HG03342 (cell line): Measurements from ENCODE around the gene ARF1.
A peak's percentile ranks its signal among the peaks of the same experiment; 100 is the strongest.

ENCODE experiments used
- ATAC-seq: cut with Tn5 transposase; IDR thresholded peaks from one replicate; pipeline ENCODE4 v1.9.1; 2021; ENCODE audit warnings: mild to moderate bottlenecking, moderate library complexity; ENCODE audit not compliant: unreplicated experiment

ARF1 gene

DNA sequence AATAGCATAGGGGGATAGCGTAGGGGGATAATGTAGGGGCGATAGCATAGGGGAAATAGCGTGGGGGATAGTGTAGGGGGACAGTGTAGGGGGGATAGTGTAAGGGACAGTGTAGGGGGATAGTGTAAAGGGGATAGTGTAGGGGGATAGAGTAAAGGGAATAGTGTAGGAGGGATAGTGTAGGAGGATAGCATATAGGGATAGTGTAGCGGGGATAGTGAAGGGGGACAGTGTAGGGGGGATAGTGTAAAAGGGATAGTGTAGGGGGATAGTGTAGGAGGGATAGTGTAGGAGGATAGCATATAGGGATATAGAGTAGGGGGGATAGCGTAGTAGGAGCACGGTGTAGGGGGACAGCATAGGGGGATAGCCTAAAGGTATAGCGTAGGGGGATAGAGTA lies 14.1 kb upstream of the ARF1 start:
- no peak for ATAC-seq

DNA sequence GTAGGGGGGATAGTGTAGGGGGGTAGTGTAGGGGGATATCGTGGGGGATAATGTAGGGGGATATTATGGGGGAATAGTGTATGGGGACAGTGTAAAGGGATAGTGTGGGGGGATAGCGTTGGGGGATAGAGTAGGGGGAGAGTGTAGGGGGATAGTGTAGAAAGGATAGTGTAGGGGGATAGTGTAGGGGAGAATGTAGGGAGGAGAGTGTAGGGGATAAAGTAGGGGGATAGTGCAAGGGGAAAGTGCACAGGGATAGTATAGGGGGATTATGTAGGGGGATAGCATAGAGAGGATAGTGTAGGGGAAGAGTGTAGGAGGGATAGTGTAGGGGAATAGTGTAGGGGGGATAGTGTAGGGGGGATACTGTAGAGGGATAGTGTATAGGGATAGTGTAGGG lies 12.3 kb upstream of the ARF1 start:
- ATAC-seq = no peak

DNA sequence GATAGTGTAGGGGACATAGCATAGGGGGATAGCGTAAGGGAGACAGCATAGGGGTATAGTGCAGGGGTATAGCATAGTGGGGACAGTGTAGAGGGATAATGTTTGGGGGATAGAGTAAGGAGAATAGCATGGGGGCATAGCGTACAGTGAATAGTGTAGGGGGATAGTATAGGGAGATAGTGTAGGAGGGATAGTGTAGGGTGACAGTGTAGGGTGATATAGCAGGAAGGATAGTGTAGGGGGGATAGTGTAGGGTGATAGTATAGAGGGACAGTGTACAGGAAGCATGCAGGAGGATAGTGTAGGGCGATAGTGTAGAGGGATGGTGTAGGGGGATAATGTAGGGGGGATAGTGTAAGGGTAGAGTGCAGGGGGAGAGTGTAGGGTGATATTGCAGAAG lies 11.7 kb upstream of the ARF1 start:
- no peak for ATAC-seq

DNA sequence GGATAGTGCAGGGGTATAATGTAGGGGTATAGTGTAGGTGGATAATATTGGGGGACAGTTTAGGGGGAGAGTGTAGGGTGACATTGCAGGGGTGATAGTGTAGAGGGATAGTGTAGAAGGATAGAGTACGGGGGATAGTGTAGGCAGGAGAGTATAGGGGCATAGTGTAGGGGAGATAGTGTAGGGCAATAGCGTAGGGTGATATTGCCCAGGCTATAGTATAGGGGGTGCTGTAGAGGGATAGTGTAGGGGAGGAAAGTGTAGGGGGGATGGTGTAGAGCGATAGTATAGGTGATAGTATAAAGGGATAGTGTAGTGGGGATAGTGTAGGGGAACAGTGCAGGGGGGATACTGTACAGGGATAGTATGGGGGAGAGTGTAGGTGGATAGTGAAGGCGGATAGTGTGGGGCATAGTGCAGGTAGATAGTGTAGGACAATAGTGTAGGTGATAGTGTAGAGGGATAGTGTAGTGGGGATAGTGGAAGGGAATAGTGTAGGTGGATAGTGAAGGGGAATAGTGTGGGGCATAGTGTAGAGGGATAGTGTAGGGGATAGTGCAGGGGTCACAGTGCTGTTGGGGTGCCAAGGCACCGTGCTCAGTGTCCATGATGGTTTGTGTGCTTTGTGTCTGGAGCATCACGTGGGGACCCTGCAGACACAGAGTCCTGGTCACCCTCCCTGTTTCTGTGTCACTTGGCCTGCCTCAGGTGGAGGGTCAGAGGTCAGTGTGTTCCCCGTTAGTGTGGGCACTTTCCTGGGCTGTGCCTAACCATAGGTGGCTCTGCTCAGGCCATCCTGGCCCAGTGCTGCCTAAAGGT lies 10.5 kb upstream of the ARF1 start:
- ATAC-seq = no peak

DNA sequence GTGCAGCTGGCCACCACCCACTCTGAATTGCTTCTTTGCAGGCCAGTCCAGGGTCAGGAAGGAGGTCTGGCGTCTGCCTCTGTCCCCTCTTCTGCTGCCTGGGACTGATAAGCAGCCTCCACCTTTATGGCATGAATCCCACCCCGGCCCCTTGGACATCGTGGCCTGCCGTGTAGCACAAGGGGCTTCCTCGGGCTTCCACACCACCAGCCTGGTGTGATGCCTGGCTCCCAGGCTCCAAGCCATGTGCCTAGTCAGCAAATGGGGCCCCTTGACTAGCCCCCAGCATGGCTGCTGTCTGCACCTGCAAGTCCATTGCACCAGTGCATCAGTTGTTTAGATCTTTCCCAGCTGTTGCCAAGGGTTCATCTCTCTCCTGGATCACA lies 9.9 kb upstream of the ARF1 start:
- ATAC-seq = no peak

DNA sequence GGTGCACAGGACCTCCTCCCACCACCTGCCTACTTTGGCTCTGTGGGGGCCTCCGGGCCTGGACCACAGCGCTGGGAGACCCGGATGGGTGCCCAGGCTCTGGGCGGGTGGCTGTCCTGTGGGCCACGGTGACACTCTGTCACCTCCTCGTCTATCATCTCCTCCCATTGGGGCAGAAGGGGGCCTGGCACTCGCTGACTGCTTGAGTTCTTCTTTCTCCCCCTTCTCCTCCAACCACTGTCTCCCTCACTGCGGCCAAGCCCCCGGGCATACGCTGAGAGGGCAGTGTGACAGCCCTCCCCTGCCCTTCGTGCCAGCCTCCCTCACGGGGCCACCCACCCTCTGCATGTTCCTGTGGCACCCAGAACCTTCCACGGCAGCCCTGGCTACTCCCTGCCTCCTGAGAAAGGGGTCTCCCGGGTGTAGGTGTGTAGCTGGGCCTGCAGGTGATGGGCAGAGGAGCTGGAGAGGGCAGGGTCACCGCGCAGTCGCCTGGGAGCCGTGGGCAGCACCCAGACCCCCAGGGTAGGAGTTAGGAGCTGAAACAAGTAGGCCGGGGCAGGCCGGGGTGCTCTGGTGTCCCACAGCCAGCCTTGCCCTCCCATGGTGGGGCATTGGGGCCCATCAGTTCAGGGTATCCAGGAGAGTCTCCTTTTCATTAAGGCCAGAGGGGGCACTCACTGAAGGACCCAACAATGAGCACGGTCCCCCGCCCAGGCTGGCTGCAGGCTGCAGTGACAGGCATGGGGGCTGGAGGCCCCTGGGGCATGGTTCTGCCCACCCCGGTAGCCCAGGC lies 9.2 kb upstream of the ARF1 start:
- no peak for ATAC-seq

DNA sequence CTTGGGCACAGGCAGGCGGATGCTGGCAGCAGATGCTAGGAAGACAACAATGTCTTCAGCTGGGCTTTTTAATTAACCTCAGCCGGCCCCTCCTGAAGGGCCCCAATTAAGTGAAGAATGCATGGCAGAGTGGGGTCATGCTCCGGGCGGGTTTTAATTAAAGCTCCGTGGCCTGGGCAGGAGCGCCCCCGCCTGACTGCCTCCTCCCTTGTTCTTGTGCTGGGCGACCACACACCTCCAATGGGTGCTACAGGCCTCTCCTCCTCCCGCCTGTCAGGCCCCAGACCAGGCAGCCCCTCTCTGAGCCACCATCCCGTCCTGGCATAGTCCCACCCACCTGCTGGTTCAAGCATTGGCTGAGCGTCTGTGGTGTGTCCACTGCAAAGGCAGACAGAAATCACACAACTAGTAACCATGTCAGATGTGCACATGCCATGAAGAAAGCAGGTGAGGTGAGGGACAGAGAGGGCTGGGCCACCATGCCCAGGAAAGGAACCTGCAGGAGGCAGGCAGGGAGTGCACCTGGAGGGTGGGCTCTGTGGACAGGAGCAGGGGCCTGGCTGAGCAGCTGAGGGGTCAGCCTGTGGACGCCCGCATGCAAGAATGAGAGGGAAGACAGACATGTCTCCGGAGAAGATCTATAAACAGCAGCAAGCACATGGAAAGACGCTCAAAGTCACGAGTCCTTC lies 8.5 kb upstream of the ARF1 start:
- ATAC-seq = no peak

DNA sequence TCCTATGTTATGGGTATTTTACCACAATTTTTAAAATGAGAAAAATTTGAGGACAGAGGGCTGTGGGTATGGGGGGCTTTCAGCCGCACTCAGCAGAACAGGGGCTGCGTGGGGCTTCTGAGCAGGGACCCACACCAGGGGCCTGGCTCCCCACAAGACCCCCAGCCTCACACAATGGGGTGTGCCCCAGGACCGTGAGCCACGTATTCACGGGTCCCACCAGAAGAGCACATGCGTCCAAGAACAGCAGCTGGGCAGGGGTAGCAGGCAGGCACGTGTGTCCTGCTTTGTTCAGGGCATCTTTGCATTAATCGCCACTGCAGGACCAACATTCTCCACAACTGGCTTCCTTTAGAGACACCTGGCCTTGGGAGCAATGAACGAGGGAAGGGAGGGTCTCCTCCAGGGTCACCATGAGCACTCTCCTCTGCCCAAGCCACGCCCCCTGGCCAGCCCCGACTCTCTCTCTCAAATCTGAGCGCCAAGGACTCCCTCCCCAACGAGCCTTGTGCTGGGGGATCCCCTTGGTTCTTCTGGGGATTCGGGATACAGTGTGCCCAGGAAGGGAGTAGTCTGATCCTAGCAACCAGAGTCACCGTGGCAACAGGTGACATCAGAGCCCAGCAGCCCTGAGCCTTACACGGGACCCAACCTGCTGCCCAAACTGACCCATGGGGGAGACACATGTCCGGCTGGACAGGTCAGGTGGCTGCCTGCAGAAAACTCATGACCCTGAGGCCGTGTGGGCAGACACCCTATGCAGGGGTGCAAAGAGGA lies 7.4 kb upstream of the ARF1 start:
- no peak for ATAC-seq

DNA sequence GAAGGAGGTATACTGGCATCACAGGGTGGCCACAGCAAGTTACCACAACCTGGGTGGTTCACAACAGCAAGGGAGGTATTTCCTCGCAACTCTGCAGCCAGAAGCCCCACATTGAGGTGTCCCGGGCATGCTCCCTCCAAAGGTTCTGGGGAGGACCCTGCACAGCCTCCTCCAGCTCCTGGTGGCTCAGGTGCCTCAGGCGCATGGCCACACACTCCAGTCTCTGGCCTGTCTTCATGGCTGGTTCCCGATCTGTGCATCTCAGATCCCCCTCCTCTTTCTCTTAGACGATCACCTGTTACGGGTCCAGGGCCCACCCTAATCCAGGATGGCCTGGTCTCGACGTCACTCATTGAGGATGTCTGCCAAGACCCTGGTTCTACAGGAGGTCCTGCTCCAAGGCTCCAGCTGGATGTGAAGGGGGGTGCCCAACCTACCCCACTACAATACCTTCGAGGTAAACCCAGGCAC lies 6.7 kb upstream of the ARF1 start:
- ATAC-seq = no peak

DNA sequence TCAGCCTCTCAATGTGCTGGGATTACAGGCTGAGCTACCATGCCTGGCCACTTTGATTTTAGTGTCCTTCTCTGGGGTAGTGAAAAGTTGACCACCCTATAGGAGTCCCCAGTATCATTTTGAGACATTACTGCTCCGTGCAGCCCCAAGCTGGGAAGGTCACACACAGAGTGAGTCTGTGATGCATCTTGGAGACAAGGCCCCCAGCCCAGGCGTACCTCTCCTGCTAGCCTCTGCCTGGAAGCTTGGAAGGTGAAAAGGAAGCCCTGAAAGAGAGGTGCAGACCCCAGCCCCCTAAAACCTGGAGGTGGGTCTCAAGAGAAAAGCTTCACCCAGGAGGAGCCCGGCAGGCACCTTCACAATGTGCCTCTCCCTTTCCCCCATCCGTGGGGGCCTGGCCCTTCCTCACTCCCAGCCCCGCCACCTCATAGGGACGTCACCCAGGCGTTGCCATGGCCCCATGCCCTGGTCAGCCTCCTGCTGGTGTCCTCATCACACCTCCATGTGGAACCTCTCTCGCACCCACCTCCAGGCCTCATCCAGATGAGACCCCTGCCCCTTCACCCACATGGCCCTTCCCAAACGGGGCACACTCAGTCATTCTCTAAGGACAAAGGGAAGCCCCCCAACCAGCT lies 5.6 kb upstream of the ARF1 start:
- ATAC-seq = no peak

DNA sequence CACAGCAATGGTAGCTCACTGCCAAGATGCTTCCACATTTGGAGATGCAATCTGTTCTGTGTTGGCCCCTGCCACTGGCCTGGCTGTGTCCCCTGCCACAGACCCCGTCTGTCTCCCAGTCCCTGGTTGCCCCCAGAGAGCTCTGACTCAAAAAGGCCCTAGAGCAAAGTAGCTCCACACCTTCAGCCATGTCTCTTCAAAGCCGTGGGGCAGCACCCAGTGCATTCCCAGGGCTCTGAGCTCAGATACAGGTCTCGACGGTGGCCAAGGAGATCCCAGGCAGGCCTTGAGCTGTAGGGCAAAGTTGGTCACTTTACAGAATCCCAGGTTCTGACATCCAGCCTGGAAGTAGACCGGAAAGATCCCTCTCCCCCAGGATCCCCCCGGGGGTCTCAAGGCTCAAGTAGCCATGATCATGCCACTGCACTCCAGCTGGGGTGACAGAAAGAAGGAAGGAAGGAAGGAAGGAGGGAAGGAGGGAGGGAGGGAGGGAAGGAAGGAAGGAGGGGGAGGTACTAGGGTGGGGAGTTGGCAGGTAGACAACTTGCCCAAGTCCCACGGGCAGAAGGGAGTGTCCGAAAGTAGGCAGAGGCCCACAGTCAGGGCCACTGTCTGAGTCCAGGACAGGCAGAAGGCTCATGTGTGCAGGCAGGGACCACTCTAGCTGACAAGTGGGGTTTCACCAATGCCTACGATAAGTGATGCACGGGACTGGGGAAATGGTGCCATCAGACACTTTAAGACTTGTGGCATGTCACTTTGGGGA lies 4.8 kb upstream of the ARF1 start:
- ATAC-seq = no peak

DNA sequence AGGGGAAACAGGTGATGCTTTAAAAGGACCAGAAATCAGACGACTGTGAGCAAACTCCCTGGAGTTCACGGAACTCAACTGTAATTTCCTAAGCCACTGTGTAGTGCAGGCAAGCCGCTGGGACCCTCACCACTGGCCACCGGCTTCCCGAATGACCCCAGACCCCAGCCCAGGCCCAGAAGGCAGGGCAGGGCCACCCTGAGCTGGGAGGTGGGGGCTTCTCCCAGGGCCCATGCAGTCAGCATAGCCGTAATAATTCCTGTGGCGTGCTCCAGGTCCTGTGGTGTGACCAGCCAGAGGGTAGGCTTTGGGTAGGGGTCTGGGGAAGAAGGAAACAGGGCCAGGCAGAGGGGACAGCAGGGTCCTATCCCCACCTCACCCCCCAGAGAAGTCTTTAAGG lies 3.5 kb upstream of the ARF1 start:
- no peak for ATAC-seq

DNA sequence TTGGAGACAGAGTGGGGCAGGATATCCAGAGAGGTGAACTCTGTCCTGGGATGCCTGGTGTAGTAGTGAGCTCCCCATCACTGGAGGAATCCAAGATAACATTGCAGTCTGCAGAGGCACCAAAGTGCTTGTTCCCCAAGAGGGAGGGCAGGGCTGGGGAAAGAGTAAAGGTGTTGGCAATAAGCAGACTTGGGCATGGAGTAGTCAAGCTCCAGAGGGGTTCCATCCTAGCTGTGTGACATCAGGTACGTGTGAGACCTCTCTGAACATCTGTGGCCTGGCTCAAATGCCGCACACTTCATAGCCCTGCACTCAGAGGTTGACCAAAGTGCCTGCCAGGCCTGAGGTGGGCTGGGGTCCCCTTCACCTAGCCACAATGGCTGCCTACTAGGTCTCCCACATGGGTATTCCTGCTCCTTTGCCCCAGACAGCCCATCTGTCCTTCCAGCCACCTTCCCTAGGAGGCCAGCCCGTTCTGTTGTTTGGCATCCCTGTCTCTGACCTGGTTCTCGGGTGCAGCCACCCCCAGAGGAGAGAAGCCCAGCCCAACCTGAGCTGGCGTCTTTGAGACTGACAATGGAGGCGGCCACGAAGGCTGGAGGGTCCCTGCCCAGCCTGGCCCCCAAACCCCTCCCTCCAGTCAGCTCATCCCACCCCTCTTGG lies 2.8 kb upstream of the ARF1 start:
- no peak for ATAC-seq

DNA sequence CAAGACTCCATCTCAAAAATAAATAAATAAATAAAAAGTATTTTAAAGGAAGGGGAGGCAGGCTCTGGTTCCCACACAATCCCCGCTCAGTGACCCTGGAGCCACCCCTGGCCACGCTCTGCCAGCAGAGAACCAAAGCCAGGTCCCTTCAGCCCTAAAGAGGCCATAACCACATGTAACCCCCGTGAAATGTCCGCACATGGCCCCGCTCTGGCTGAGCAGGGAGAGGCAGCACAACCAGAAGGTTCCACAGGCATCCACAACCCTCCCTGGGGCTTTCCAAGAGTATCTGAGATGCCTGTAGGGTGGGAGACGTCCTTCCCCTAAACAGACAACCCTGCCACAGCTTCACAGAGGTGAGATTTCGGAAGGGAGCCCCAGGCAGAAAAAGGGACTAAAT lies 1.4 kb upstream of the ARF1 start:
- ATAC-seq = no peak

DNA sequence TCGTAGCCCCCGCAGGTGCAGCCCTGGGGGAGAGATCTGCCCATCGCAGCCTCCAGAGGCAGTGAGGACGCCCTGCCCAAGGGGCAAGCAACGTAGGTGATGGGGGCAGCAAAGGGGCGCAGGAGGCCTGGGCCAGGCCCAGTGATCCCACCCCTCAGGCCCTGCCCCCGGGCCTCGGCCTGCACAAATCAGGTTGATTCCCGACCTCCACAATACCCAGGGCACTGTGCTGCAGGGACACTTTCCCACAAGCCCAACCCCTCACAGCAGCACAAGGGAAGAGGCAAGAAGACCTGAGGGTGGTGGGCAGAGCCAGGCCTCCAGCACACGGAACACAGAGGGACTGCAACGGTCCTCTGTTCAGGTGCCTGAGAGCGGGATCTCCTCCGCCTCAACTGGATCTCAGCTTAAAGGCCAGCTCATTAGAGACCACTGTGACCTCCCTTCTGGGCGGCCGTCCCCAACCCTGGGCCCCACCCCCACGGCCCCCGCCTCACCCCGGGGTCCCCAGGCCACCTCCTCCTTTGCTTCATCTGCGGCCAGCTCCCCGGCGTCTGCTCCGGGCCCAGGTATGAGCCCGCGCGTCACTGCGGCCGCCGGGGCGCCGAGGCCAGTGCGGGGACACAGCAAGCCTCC lies 812 bp upstream of the ARF1 start:
- ATAC-seq = peak; percentile 11

DNA sequence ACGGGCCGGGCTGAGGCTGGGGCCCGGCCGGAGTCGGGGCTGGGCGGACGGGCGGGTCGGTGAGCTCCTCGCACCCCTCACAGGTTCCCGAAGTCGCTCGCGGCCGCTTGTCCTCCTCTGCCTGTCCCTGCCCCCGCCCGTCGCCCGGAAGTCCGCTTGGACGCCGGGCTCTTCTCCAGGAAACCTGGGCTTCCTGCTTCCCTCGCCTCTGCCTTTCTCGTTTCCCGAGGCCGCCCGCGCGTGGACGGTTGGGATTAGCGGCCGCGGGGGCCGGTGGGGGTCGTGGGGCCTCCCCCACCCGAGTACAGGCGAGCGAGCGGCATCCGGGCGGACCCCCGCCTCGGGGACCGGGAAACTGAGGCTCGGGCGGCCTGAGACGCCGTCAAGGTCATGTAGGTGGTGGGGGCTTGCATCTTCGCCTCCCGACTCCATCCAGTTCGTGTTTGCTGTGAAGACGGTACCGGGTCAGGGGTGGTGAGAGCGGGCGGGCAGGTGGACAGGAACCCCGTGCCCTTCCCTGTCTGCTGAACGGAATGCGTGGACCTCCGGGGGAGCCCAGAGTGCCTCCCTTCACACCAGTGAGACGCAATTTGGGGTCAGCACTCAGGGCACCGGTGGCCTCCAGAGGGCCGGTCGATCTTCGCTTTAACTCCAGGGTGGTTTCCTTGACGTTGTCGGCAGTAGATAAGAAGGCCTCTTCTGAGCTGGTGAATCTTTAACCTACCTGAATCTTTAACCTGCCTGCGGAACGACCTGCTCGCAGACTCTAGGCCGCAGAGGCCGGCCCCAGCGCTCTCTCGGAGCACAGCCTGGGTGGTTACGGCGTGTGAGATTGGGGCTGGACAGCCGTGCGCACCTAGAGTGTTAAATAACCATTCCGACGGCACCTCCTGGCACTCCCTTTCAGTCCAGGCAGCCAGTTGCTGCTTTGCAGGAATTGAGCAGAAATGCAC lies 686 bp downstream of the ARF1 start:
- peak; percentile 18 for ATAC-seq

DNA sequence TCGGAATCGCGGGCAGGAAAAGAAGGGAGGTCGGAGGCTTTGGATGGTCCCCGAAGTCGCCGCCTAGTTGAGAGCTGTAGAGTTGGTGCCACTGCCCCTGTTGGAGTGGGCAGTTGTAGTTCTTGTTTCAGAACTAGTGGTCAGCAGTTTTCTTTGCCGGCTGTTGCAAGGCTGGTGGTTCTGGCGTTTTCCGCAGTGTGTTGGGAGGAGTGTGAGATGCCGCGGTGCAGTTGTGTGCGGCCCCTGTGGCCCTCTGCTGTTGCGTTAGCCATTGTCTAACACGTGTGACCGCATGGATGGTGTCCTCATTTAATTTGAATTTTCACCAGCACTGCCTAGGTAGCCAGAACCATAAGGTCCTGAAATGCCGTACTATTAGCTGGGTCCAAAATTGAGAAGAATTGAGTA lies 1.4 kb downstream of the ARF1 start:
- ATAC-seq = no peak

DNA sequence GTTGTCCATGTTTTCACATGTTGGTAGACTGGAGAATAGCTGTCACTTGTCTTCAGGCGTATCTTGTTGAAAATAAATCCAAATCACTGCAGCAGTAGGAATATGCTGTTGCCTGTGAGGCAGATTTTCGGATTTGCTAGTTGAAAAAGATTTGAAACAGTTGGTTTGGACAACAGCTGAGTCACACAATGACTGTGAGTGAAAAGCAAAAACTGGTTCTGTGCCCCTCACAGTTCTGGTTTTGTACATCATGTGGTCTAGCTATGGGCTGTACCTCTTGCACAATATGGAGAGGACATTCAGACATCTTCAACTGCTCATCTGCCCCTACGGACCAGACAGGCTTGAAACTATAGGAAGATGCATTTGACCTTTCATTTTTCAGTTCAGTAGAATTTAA lies 1.8 kb downstream of the ARF1 start:
- ATAC-seq = no peak
